HG03520 (cell line): ENCODE data around the gene ADAM8.
A peak's percentile ranks its signal among the peaks of the same experiment; 100 is the strongest.
"Not testable (repeated sequence)": the region's sequence is repeated elsewhere in the genome, so short reads cannot be mapped to it uniquely, and the experiment has no call there.

ENCODE experiments used
- ATAC-seq: cut with Tn5 transposase; IDR thresholded peaks from one replicate; pipeline ENCODE4 v1.9.1; 2021; ENCODE audit warnings: mild to moderate bottlenecking, moderate library complexity; ENCODE audit not compliant: unreplicated experiment

The ADAM8 gene

DNA sequence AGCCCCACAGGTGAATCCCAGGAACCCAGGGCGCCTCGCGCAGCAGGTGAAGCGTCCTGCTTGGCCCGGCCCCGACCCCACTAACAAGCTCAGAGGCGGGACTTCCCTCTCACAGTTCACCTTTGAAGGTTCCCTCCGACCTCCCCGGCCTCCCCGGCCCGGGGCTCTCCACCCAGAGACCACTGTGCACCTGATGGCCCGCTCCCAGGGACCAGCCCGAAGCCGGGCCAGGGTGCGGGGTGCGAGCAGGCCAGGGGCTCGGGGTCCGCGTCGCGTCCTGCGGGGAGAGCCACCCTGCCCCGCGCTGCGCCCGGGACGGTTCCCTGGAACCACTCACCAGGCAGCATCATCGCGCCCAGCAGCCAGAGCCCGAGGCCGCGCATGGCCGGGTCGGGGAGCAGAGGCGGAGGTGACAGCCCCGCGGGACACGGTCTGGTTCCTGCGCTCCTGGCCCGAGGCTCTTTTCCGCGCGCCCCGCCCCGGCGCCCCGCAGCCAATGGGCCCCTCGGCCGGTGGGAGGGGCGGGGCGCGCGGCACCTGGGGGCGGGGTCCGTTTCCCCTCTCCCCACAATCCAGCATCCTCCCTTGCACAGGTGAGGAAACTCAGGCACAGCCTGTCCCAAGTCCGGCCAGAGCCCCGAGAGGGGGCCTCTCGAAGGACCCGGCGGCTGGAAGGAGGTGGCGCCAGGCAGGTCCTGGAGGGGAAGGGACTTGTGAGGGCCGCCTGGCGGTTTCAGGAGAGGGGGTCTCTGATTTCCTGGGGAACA lies at the start of gene ADAM8:
Gene ADAM8 (minus strand): TSS at position 434 of the 767 bp plus-strand sequence. CDS start 51 bp downstream, at position 383.
- ATAC-seq = peak; percentile 55

- no peak for ATAC-seq
Observed at GRCh38 chr10:133326223-133326551, 49.5 kb upstream of the ADAM8 start.

DNA sequence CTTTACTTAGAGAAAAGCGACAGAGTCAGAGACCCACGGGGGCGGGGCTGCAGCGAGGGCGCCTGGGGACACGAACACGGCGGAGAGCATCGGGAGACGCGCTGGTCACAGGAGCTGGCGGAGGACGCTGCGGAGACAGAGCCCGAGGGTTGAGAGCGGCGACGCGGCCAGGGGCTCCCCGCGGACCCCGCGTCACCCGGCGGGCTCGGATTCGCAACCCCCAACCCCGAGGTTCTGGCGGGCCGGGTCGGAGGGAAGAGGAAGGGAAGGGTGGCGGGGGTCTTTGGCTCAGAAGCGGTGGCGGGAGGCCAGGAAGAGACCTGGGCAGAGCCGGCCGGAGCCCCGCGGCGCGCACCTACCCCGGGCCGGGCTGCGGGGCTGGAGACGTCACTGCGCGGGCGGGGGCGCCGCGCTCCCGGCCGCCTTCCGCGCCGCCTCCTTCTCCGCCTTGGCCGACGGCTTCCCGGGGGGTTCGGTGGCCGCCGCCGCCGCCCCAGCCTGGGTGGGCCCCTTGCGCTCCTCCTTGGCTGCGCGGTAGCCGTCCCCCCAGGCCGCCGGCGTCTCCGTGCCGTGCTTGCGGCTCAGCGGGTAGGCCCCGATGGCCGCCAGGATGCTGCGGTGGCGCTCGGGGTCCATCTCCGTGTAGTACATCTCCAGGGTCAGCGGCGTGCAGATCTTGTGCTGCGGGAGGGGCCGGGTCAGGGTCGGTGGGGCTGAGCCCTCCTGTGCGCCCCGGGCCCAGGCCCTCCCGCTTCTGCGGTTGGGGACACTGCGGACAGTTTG lies 49.0 kb upstream of the ADAM8 start:
- ATAC-seq = no peak

DNA sequence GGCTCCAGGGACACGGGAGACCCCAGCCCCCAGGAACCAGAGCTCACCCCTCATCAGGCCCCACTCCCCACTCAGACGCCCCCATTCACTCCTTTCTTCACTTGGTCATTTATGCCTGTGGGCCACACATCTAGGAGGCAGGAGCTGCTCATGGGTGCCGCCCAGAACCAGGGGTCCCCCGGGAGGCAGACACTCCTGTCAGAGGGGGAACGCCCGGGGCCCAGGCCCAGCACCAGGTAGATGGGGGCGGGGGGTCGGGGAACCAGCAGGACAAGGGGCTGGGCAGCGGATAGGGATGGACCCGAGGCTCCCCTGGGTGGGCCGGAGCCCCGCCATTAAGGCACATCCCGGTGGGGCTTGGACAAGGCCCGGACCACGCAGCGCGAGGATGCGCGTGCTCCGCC lies 48.2 kb upstream of the ADAM8 start:
- no peak for ATAC-seq

DNA sequence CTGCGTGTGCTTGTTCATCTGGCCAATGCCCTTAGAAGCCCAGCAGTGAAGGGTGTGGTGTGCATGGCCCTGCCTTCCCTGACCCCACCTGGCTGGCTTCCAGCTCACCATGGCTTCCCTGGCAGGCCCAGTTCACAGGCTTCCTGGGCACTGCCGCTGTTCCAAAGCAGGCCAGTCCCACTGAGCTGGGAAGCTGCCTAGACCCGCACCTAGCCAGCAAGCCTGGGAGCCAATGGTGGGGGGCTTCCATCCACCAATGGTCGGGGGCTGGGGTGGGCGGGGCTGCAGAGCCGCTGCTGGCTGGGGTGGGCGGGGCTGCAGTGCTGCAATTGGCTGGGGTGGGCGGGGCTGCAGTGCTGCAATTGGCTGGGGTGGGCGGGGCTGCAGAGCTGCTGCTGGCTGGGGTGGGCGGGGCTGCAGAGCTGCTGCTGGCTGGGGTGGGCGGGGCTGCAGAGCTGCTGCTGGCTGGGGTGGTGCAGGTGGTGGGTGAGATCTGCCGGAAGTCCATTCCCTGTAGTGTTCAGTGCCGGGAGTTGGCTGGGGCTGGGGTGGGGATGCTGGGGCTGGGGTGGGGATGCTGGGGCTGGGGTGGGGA lies 47.6 kb upstream of the ADAM8 start:
- ATAC-seq = no peak

DNA sequence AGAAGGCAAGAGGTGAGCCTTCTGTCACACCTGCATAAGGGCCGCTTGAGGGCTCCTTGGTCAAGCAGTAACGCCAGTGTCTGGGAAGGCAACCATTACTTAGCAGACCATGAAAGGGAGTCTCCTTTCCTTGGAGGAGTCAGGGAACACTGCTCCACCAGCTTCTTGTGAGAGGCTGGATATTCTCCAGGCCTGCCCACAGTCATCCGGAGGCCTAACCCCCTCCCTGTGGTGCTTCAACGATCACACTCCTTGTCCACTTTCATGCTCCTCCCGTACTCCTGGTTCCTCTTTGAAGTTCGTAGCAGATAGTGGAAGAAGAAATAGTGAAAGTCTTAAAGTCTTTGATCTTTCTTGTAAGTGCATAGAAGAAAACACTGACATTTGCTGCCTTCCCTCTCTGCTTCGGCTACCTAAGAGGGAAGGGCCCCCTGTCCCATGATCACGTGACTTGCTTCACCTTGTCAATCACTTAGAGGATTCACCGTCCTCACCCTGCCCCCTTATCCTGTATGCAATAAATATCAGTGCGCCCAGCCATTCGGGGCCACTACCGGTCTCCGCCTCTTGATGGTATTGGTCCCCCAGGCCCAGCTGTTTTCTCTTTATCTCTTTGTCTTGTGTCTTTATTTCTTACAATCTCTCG lies 45.5 kb upstream of the ADAM8 start:
- not testable (repeated sequence) for ATAC-seq

GRCh38 chr10:133320852-133321422 lies 44.3 kb upstream of the ADAM8 start:
- not testable (repeated sequence) for ATAC-seq

DNA sequence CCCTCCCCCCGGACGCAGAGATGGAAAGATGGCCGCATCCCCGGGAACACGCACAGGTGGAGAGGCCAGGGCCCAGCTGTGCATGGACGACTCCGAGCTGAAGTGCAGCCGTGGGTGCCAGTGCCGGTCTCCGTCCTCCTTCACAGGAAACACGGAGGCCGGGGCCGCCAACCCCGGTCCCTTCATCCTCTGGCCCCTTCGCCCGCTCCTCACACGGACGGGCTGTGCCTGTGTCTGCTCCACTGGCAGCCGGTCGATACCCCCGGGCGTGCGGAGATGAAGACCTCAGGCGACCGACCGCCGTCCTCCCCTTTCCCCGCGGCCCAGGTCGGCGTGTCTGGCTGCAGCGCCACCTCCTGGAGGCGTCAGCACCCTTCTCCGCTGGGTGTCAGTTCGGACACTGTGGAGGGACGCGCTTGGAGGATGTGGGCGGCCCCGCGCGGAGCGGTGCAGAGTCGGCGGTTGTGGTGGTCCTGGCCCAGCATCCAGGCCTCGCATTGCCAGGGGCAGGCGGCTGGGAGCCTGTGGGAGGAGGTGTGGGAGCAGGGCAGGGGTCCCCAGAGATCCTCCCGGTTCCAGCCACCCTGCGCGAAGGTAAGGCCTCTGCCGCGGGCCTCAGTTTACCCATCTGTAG lies 41.9 kb upstream of the ADAM8 start:
- ATAC-seq = peak; percentile 94

GRCh38 chr10:133316732-133317131 lies 40.1 kb upstream of the ADAM8 start:
- ATAC-seq = no peak

DNA sequence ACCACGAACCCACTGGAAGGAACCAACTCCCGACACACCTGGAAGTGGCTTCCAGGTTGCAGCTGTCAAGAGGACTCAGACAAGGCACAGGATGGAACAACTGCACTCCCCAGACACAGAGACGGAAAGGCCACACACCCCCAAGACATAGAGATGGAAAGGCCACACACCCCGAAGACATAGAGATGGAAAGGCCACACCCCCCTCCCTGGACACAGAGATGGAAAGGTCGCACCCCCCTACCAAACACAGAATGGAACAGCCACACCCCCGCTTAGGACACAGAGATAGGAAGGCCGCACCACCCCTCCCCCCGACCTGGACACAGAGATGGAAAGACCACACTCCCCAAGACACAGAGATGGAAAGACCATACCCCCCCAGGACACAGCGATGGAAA lies 39.6 kb upstream of the ADAM8 start:
- ATAC-seq = no peak

GRCh38 chr10:133315847-133316246 lies 39.2 kb upstream of the ADAM8 start:
- no peak for ATAC-seq

GRCh38 chr10:133314911-133315310 lies 38.2 kb upstream of the ADAM8 start:
- ATAC-seq = no peak

- ATAC-seq = no peak
Observed at GRCh38 chr10:133313192-133313591, 36.5 kb upstream of the ADAM8 start.

DNA sequence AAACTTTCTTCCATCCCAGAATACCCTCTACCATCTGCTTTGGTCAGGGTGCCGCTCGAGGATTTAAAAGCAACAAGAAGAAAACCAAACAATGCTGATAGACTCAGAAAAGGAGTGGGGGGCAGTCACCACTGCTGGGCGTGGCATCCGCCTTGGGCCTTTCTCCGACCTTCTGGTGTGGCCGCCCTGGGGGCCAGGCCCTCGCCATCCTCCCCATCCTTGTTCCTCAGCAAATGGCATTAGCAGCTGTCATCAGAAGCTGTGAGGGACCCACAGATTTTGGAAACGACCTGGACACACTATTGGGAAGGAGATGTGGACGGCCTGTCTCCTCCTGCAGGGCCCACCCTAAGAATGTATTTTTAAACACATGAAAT lies 36.1 kb upstream of the ADAM8 start:
- ATAC-seq = no peak

- ATAC-seq = no peak
Observed at GRCh38 chr10:133312016-133312768, 35.5 kb upstream of the ADAM8 start.

DNA sequence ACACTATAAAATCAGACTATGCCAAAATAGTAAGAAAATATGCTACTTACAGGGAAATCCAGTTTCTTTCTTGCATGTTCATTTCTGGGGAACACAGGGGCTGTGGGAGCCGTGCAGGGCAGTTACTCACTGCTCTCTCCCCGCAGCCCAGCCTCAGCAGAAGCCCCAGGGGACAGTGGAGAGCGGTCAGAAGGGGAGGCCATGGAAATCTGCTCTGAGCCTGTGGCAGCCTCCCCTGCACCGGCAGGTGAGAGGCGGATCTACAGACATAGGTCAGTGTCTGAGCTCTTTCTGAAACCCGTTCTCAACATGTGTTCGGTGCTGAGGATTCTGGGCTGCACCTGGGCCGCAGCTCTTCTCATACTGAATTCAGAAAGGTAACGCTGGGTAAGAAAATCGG lies 34.9 kb upstream of the ADAM8 start:
- ATAC-seq = no peak

- no peak for ATAC-seq
Observed at GRCh38 chr10:133310789-133311188, 34.1 kb upstream of the ADAM8 start.

GRCh38 chr10:133310399-133310755 lies 33.7 kb upstream of the ADAM8 start:
- no peak for ATAC-seq

GRCh38 chr10:133309720-133310398 lies 33.2 kb upstream of the ADAM8 start:
- ATAC-seq = no peak
